ENCODE data around the gene IL17RC.

Gene IL17RC

GRCh38 chr3:9976721-9977709 is 60.1 kb downstream of the IL17RC start:
- Histone ChIP-seq H3K36me3 (ENCODE audit: insufficient read depth, insufficient read length, low read length) (peaks cover 64% of the 10 kb centered on the region), H3K4me1 (ENCODE audit: insufficient read depth, insufficient read length) (no peaks in the 10 kb centered on the region), H3K9me3 (ENCODE audit: insufficient read depth, low read length) (no peaks in the 10 kb centered on the region), H3K4me3 (ENCODE audit: insufficient read length, low read depth) (no peak overlapping the region), H3K9ac (ENCODE audit: insufficient read length, low read depth) (no peak overlapping the region), H3K27me3 (ENCODE audit: insufficient read depth, insufficient read length) (no peaks in the 10 kb centered on the region)
- TF ChIP-seq YY1 (IDR thresholded peaks at IDR 0.05; ENCODE audit: insufficient read depth, insufficient read length) (no peak), SUZ12 (IDR thresholded peaks at IDR 0.05; ENCODE audit: extremely low read depth, insufficient read depth, insufficient read length) (no peak), ZNF274 (IDR thresholded peaks at IDR 0.05; ENCODE audit: low read depth, low read length) (no peak)
- no peak for DNase-seq (ENCODE audit: low read depth, low spot score)

GRCh38 chr3:9978710-9979305 is 61.9 kb downstream of the IL17RC start:
- no peaks in the 10 kb centered on the region for H3K4me1 ChIP-seq (ENCODE audit: insufficient read depth, insufficient read length)
- no peaks in the 10 kb centered on the region for H3K9me3 ChIP-seq (ENCODE audit: insufficient read depth, low read length)
- TF ChIP-seq YY1 (IDR thresholded peaks at IDR 0.05; ENCODE audit: insufficient read depth, insufficient read length) (no peak), SUZ12 (IDR thresholded peaks at IDR 0.05; ENCODE audit: extremely low read depth, insufficient read depth, insufficient read length) (no peak), ZNF274 (IDR thresholded peaks at IDR 0.05; ENCODE audit: low read depth, low read length) (no peak)
- H3K36me3 ChIP-seq (ENCODE audit: insufficient read depth, insufficient read length, low read length) = peaks cover 68% of the 10 kb centered on the region
- H3K4me3 ChIP-seq (ENCODE audit: insufficient read length, low read depth) = no peak overlapping the region
- no peak overlapping the region for H3K9ac ChIP-seq (ENCODE audit: insufficient read length, low read depth)
- no peak for DNase-seq (ENCODE audit: low read depth, low spot score)
- H3K27me3 ChIP-seq (ENCODE audit: insufficient read depth, insufficient read length) = no peaks in the 10 kb centered on the region

- TF ChIP-seq SUZ12 (IDR thresholded peaks at IDR 0.05; ENCODE audit: extremely low read depth, insufficient read depth, insufficient read length) = no peak
- TF ChIP-seq ZNF274 (IDR thresholded peaks at IDR 0.05; ENCODE audit: low read depth, low read length) = no peak
- no peak for TF ChIP-seq YY1 (IDR thresholded peaks at IDR 0.05; ENCODE audit: insufficient read depth, insufficient read length)
- H3K9ac ChIP-seq (ENCODE audit: insufficient read length, low read depth) = no peak overlapping the region
- no peak overlapping the region for H3K4me3 ChIP-seq (ENCODE audit: insufficient read length, low read depth)
- H3K36me3 ChIP-seq (ENCODE audit: insufficient read depth, insufficient read length, low read length) = peaks cover 67% of the 10 kb centered on the region
- H3K4me1 ChIP-seq (ENCODE audit: insufficient read depth, insufficient read length) = no peaks in the 10 kb centered on the region
- no peaks in the 10 kb centered on the region for H3K9me3 ChIP-seq (ENCODE audit: insufficient read depth, low read length)
- DNase-seq (ENCODE audit: low read depth, low spot score) = no peak
- no peaks in the 10 kb centered on the region for H3K27me3 ChIP-seq (ENCODE audit: insufficient read depth, insufficient read length)
Measured at GRCh38 chr3:9980251-9980650, 63.4 kb downstream of the IL17RC start.
